NCI-H446 (cell line): Measurements from ENCODE around the gene LEMD3.

ENCODE experiments used
- DNase-seq, 2 experiments: peaks; one replicate each; lab custom pipeline; 2025; lab: John Stamatoyannopoulos, UW

LEMD3 gene

GRCh38 chr12:65169320-65170208, at the start of gene LEMD3:
TSS of gene LEMD3 (plus strand) at chr12:65169583. CDS start at chr12:65169597, 14 bp downstream.
- DNase-seq: peak; percentile 52 to 89

- no peak for DNase-seq
Measured at GRCh38 chr12:65121049-65121955, 48.1 kb upstream of the LEMD3 start, which contains the start of gene WIF1. TSS of gene WIF1 (minus strand) at chr12:65121305. CDS start at chr12:65121191, 114 bp downstream.

GRCh38 chr12:65121956-65122469, 47.4 kb upstream of the LEMD3 start:
- no peak for DNase-seq

GRCh38 chr12:65122703-65123102, 46.7 kb upstream of the LEMD3 start:
- DNase-seq: no peak

- peak in 1 of 2 experiments; percentile 52 for DNase-seq
Measured at GRCh38 chr12:65123435-65124063, 45.8 kb upstream of the LEMD3 start.

GRCh38 chr12:65125247-65125646, 44.1 kb upstream of the LEMD3 start:
- no peak for DNase-seq

GRCh38 chr12:65125975-65126374, 43.4 kb upstream of the LEMD3 start:
- DNase-seq: no peak

GRCh38 chr12:65126482-65126881, 42.9 kb upstream of the LEMD3 start:
- DNase-seq: no peak

GRCh38 chr12:65133879-65134278, 35.5 kb upstream of the LEMD3 start:
- no peak for DNase-seq

- DNase-seq: no peak
Measured at GRCh38 chr12:65139389-65139788, 30.0 kb upstream of the LEMD3 start.

- DNase-seq: no peak
Measured at GRCh38 chr12:65140738-65141137, 28.6 kb upstream of the LEMD3 start.

- DNase-seq: no peak
Measured at GRCh38 chr12:65147312-65147905, 22.0 kb upstream of the LEMD3 start.

GRCh38 chr12:65152012-65152411, 17.4 kb upstream of the LEMD3 start:
- no peak for DNase-seq

GRCh38 chr12:65152596-65152995, 16.8 kb upstream of the LEMD3 start:
- DNase-seq: no peak

GRCh38 chr12:65155784-65156183, 13.6 kb upstream of the LEMD3 start:
- DNase-seq: no peak

- no peak for DNase-seq
Measured at GRCh38 chr12:65156366-65156841, 13.0 kb upstream of the LEMD3 start.

GRCh38 chr12:65157091-65157490, 12.3 kb upstream of the LEMD3 start:
- DNase-seq: no peak

GRCh38 chr12:65162609-65163008, 6.8 kb upstream of the LEMD3 start:
- no peak for DNase-seq

- no peak for DNase-seq
Measured at GRCh38 chr12:65164244-65164643, 5.1 kb upstream of the LEMD3 start.

- no peak for DNase-seq
Measured at GRCh38 chr12:65164774-65165173, 4.6 kb upstream of the LEMD3 start.

GRCh38 chr12:65168681-65169319, 583 bp upstream of the LEMD3 start:
- no peak for DNase-seq
